Measurements from ENCODE around the gene EMILIN2. TPM values are rescaled to one million over a fixed set of nuclear protein-coding genes. Genes with fewer than 3 reads are reported as not detected.
"Not testable (repeated sequence)": the region's sequence is repeated elsewhere in the genome, so short reads cannot be mapped to it uniquely, and the experiment has no call there.

The EMILIN2 gene
- polyA plus RNA-seq, 2 of the 4 experiments (the other 2 are of a cell fraction): 5.4 to 7.8 TPM

DNA sequence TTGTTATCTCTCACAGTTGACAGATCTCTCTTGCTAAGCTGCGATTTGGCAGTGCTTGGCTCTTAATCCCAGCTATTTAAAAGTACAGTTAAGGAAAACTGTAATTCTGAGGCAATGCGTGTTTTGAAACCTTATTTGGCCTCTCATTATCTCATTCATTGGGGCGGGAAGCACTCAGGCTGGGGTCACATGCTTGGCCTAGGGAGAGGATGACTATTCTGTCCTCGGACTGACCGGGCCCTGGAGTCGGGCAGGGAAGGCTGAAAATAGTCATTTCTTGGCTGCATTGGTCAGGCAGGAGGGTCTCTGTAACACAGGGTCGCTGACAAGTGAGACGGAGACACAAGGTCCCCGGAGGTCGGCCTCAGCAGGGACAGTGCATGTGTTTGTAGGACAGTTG is 20.2 kb upstream of the EMILIN2 start:
- Histone ChIP-seq H3K27ac (no peak overlapping the region), H3K4me3 (no peak overlapping the region), H3K9me3 (no peaks in the 10 kb centered on the region), H3K4me1 (no peaks in the 10 kb centered on the region), H3K4me2 (no peak overlapping the region)
- ATAC-seq (no peak), FAIRE-seq (no peak), DNase-seq (ENCODE audit: low read depth in 1 of 2, low spot score in 1 of 2) (no peak)
- TF ChIP-seq CBX8 (IDR thresholded peaks at IDR 0.05): no peak
- no peak for TF ChIP-seq RCOR1 (IDR thresholded peaks at IDR 0.05; ENCODE audit: low read depth, low read length)
- no peak for TF ChIP-seq NPAS2 (CRISPR knock-in tag; IDR thresholded peaks at IDR 0.05; ENCODE audit: borderline replicate concordance)
- TF ChIP-seq EHMT2 (IDR thresholded peaks at IDR 0.05; ENCODE audit: low read depth): no peak
- TF ChIP-seq, protein P1, sequence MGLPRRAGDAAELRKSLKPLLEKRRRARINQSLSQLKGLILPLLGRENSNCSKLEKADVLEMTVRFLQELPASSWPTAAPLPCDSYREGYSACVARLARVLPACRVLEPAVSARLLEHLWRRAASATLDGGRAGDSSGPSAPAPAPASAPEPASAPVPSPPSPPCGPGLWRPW (IDR thresholded peaks at IDR 0.05): no peak
- no peak for TF ChIP-seq HDAC2 (IDR thresholded peaks at IDR 0.05)
- TF ChIP-seq JUNB (IDR thresholded peaks at IDR 0.05): no peak
- CTCF ChIA-PET: no interaction called here
- POLR2A ChIA-PET: no interaction called here
- WGBS (ENCODE audit: missing lambda C conversion rate): 63% methylated on average over 10 of the region's 10 CpGs

DNA sequence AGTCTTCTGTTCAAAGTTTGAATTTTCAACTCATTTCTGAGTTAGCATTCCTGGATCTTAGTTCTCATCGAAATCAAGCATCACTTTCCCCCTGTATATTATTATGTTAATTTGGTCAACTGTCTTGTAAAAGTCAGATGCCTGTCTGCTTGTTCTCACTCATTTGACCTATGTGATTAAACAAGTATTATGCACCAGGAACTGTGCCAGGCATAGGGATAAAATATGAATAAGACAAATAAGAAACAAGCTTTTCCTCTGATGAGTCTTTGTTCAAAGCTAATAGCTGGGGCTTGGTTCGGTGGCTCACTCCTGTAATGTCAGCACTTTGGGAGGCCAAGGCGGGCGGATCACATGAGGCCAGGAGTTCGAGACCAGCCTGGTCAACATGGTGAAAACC is 19.7 kb upstream of the EMILIN2 start:
- DNase-seq (ENCODE audit: low read depth in 1 of 2, low spot score in 1 of 2): no peak
- no peak for FAIRE-seq
- Histone ChIP-seq H3K9me3 (no peaks in the 10 kb centered on the region), H3K4me3 (no peak overlapping the region), H3K4me1 (no peaks in the 10 kb centered on the region), H3K27ac (no peak overlapping the region), H3K4me2 (no peak overlapping the region)
- WGBS (ENCODE audit: missing lambda C conversion rate): 56% methylated on average over 5 of the region's 5 CpGs
- TF ChIP-seq, protein P2, sequence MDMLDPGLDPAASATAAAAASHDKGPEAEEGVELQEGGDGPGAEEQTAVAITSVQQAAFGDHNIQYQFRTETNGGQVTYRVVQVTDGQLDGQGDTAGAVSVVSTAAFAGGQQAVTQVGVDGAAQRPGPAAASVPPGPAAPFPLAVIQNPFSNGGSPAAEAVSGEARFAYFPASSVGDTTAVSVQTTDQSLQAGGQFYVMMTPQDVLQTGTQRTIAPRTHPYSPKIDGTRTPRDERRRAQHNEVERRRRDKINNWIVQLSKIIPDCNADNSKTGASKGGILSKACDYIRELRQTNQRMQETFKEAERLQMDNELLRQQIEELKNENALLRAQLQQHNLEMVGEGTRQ (IDR thresholded peaks at IDR 0.05): no peak
- TF ChIP-seq, protein P3, sequence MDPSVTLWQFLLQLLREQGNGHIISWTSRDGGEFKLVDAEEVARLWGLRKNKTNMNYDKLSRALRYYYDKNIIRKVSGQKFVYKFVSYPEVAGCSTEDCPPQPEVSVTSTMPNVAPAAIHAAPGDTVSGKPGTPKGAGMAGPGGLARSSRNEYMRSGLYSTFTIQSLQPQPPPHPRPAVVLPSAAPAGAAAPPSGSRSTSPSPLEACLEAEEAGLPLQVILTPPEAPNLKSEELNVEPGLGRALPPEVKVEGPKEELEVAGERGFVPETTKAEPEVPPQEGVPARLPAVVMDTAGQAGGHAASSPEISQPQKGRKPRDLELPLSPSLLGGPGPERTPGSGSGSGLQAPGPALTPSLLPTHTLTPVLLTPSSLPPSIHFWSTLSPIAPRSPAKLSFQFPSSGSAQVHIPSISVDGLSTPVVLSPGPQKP (IDR thresholded peaks at IDR 0.05; ENCODE audit: low read depth, low read length): no peak
- TF ChIP-seq TP53 (CRISPR knock-in tag; IDR thresholded peaks at IDR 0.05) (no peak), RARB (CRISPR knock-in tag; IDR thresholded peaks at IDR 0.05) (no peak), NR3C1 (IDR thresholded peaks at IDR 0.05) (no peak), ZSCAN20 (CRISPR knock-in tag; IDR thresholded peaks at IDR 0.05) (no peak), MYC (IDR thresholded peaks at IDR 0.05; ENCODE audit: borderline replicate concordance, low read length) (no peak), CBX8 (IDR thresholded peaks at IDR 0.05) (no peak), EHMT2 (IDR thresholded peaks at IDR 0.05; ENCODE audit: low read depth) (no peak), ZC3H11A (IDR thresholded peaks at IDR 0.05) (no peak), MAZ (IDR thresholded peaks at IDR 0.05; ENCODE audit: borderline replicate concordance, low read depth, low read length) (no peak), CHD4 (IDR thresholded peaks at IDR 0.05; ENCODE audit: borderline replicate concordance) (no peak), POLR2A (IDR thresholded peaks at IDR 0.05; ENCODE audit: low read length) (no peak), RCOR1 (IDR thresholded peaks at IDR 0.05; ENCODE audit: low read depth, low read length) (no peak)
- TF ChIP-seq, protein P4, sequence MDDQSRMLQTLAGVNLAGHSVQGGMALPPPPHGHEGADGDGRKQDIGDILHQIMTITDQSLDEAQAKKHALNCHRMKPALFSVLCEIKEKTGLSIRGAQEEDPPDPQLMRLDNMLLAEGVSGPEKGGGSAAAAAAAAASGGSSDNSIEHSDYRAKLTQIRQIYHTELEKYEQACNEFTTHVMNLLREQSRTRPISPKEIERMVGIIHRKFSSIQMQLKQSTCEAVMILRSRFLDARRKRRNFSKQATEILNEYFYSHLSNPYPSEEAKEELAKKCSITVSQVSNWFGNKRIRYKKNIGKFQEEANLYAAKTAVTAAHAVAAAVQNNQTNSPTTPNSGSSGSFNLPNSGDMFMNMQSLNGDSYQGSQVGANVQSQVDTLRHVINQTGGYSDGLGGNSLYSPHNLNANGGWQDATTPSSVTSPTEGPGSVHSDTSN (IDR thresholded peaks at IDR 0.05): no peak
- TF ChIP-seq, protein P5, sequence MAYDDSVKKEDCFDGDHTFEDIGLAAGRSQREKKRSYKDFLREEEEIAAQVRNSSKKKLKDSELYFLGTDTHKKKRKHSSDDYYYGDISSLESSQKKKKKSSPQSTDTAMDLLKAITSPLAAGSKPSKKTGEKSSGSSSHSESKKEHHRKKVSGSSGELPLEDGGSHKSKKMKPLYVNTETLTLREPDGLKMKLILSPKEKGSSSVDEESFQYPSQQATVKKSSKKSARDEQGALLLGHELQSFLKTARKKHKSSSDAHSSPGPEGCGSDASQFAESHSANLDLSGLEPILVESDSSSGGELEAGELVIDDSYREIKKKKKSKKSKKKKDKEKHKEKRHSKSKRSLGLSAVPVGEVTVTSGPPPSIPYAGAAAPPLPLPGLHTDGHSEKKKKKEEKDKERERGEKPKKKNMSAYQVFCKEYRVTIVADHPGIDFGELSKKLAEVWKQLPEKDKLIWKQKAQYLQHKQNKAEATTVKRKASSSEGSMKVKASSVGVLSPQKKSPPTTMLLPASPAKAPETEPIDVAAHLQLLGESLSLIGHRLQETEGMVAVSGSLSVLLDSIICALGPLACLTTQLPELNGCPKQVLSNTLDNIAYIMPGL (CRISPR knock-in tag; IDR thresholded peaks at IDR 0.05; ENCODE audit: borderline replicate concordance): no peak
- CTCF ChIA-PET: no interaction called here
- ATAC-seq: no peak
- POLR2A ChIA-PET: no interaction called here

DNA sequence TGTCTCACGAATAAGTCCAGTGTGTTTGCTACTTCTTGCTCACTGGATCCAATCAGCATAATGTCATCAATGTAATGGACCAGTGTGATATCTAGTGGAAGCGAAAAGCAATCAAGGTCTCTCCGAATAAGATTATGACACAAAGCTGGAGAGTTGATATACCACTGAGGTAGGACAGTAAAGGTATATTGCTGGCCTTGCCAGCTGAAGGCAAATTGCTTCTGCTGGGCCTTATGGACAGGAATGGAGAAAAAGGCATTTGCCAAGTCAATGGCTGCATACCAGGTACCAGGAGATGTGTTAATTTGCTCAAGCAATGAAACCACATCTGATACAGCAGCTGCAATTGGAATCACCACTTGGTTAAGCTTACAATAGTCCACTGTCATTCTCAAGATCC is 10.7 kb upstream of the EMILIN2 start:
- FAIRE-seq; H3K4me3 ChIP-seq; CTCF ChIA-PET; ATAC-seq; DNase-seq (ENCODE audit: low read depth in 1 of 2, low spot score in 1 of 2); POLR2A ChIA-PET; H3K4me1 ChIP-seq; H3K27ac ChIP-seq; H3K9me3 ChIP-seq; H3K4me2 ChIP-seq: not testable (repeated sequence)
- 37% methylated on average over 3 of the region's 3 CpGs for WGBS (ENCODE audit: missing lambda C conversion rate)

DNA sequence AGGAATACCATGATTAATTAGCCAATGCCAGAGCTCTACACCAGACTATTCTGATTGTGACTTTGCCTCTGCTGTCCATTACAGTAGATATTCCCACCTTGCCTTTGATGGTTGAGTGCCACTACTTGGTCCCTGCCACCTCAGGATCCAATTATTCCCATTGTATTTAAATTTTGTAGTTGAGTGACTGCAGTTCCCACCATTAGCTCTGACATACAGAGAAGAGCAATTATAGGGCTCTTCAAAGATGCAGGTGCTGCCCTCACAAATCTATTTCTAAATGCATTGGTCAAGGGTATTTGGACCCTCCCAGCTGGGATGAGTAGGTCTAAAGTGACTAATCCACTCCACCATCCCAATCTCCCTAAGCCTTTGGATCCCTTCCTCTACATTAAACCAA is 9.5 kb upstream of the EMILIN2 start:
- ATAC-seq; H3K4me2 ChIP-seq; H3K9me3 ChIP-seq; H3K4me3 ChIP-seq; POLR2A ChIA-PET; DNase-seq (ENCODE audit: low read depth in 1 of 2, low spot score in 1 of 2); FAIRE-seq; H3K4me1 ChIP-seq; CTCF ChIA-PET; H3K27ac ChIP-seq: not testable (repeated sequence)
